ENCODE measurements around the gene LPAR1.

The LPAR1 gene

GRCh38 chr9:110951805-110952539 lies 86.3 kb downstream of the LPAR1 start:
- DNase-seq (ENCODE audit: low spot score): no peak

GRCh38 chr9:110950041-110950645 lies 88.1 kb downstream of the LPAR1 start:
- no peak for DNase-seq (ENCODE audit: low spot score)

- no peak for DNase-seq (ENCODE audit: low spot score)
Measured at GRCh38 chr9:110949081-110949480, 89.2 kb downstream of the LPAR1 start.

GRCh38 chr9:110947491-110948044 lies 90.7 kb downstream of the LPAR1 start:
- no peak for DNase-seq (ENCODE audit: low spot score)

DNA sequence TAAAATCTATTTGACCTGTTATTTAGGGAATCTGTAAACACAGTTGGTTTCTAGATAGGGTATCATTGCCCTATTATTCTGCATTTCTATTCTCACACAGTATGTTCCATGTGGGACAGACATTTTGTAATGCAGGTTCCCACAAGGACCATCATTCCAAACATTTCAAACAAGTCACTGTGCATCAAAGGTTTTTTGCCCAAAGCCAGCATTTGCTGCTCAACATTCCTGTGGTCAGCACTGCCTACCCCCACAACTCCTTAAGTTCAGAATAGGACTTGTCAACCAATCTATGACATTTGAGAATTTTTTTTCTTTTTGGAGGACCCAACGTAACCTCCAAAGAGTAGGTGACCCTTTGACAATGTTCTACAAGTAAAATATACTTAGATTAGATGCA lies 95.7 kb downstream of the LPAR1 start:
- no peak for DNase-seq (ENCODE audit: low spot score)

- DNase-seq (ENCODE audit: low spot score): no peak
Measured at GRCh38 chr9:110940951-110941557, 97.2 kb downstream of the LPAR1 start.

- no peak for DNase-seq (ENCODE audit: low spot score)
Measured at GRCh38 chr9:110939573-110939972, 98.7 kb downstream of the LPAR1 start.

GRCh38 chr9:110939047-110939446 lies 99.2 kb downstream of the LPAR1 start:
- DNase-seq (ENCODE audit: low spot score): no peak

DNA sequence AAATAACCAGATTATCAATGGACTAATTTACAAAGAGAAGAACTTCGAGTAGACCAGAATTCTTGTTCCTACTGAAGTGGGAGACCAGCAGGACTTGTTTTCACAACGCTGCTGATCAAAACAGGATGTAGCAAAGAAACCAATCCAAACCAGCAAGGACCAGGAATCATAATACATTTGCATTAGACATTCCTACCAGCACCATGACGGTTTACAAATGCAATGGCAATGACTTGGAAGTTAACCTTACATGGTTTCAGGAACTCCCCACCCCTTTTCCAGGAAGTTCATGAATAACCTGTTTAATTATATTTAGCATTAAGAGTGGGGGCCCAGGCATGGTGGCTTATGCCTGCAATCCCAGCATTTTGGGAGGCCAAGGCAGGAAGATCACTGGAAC lies 100.0 kb downstream of the LPAR1 start:
- DNase-seq (ENCODE audit: low spot score): no peak

DNA sequence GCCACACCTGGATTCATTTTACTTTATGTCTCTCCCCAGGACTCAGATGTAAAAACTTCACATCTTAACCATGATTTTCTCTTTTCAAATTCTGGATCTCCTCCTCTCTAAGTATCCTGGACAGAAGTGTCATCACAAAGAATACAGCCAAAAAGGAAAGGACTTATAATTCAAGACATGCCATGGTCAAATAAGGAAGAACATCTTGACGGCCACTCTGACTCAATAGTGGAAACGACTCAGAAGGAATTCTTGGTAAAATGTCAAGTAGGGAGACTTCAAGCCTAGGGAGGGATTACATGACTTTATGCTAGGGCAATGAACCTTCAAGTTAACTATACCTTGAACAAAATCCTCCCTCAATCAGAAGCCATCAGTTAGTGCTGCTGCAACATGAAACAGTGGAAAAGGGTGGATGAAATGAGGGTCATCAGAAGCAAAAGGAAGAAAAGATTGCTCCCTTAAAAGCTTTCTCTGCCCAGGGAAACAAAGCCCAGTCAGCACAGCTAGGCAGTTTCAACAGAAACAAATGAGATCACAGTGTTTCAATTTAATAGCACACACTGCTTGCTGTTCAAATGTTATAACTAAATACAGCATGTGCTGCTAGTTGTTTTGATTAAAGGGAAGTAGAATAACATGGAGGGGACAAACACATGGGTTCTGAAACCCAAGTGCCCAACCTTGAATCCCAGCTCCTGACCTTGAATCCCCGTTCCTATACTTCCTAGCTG lies 101.4 kb downstream of the LPAR1 start:
- DNase-seq (ENCODE audit: low spot score): no peak

GRCh38 chr9:110936237-110936636 lies 102.0 kb downstream of the LPAR1 start:
- no peak for DNase-seq (ENCODE audit: low spot score)

DNA sequence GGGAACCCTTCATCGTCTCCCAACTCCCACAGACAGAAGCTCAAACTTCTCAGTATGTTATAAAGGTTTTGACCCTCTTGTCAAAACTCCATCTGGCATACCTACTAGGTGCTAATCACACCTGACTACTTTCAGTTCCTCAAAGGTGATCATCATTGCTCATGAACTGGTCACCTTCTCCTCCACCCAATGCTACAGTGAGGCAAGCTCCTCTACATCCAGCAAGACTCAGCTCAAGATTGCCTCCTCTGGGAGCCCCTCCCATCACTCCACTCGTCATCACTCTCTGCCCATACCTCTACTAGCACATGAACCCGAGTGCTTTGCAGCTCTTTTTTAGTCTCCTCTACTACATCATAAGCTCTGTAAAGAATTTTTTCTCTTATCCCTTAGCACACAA lies 102.4 kb downstream of the LPAR1 start:
- DNase-seq (ENCODE audit: low spot score): no peak

GRCh38 chr9:110933350-110934001 lies 104.8 kb downstream of the LPAR1 start:
- DNase-seq (ENCODE audit: low spot score): no peak

- no peak for DNase-seq (ENCODE audit: low spot score)
Measured at GRCh38 chr9:110932863-110933262, 105.4 kb downstream of the LPAR1 start.

- no peak for DNase-seq (ENCODE audit: low spot score)
Measured at GRCh38 chr9:110928599-110928998, 109.7 kb downstream of the LPAR1 start.

DNA sequence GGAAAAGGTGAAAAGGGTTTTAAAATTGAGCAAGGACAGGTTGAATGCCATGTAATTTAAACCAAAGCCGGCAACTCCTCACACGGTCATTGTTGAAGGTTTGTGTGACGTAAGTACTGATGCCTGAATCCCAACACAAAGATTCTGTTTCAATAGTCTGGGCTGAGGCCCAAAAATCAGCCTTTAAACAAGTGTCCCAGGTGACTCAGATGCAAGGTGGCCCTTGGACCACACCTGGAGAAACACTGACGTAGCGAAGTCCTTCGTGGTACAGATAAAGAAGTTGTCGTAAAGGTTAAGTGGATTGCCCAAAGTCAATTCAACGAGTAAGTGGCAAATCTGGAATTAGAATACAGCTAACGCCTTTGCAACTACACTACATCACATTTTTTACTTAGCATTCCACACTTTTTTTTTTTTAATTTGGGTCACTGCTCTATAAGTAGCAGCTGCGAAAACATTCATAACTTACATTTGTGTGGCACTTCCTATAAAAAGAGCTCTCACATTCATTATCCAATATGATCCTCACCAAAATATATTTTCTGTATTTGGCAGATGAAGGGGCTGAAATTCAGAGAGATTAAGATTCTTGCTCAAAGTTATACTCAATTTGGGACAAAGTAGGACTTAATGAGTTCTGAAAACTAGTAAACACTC lies 111.3 kb downstream of the LPAR1 start:
- DNase-seq (ENCODE audit: low spot score): no peak

DNA sequence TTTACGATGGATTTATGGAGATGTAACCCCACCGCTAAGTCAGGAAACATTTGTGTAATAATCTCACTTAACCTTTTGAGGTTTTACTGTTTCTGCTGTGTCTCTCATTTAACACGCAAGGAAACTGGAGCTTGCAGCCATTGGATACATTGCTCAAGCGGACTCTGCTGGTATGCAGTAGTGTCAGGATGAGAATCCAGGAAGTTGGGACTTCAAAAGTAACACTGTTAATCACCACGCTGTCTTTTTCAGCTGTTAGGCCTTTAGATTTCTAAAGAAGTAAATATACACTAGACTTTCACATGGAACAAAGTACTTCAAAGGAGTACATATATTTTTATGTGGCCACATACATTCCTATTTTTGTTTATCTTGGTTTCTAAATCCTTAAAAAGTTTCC lies 114.7 kb downstream of the LPAR1 start:
- DNase-seq (ENCODE audit: low spot score): no peak

- DNase-seq (ENCODE audit: low spot score): no peak
Measured at GRCh38 chr9:110922145-110922544, 116.1 kb downstream of the LPAR1 start.

DNA sequence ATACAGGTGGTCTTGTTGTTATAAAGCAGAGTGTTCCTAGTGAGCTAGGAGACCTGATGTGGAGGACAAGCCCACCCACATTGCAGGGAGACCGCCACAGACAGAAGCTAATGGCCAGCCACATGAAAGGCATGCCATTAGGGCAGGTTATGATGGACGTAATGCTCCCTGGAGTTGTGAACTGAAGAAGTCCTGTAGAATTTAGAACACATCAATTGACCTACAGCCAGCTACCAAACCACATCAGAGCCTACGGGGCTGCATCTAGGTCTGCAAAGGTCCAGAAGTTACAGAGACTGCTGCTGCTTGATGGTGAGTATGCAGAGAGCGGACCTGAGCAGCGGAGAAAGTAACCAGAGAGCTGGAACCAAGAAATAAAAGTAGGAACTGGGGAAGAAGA lies 116.6 kb downstream of the LPAR1 start:
- DNase-seq (ENCODE audit: low spot score): no peak

DNA sequence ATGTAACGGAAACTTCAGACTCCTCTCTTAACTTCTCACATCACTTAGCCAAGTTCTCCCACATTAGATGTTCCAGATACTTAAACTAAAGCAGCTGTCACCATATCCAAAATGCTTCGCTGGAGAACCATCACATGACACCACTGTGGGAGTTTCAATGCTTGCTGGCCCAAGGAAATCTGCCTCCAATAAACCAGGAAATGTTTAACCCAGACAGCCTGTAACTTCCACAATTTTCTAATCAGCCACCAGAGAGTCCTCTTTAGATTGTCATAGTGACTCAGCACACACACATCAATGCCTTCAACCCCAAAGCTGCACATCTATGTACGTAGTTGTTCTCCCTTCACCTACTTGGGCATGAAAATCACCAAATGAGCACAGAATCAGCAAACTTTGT lies 118.7 kb downstream of the LPAR1 start:
- no peak for DNase-seq (ENCODE audit: low spot score)

- DNase-seq (ENCODE audit: low spot score): no peak
Measured at GRCh38 chr9:110919050-110919435, 119.2 kb downstream of the LPAR1 start.

Data from germinal center (tissue), 1 donor.